PC-9 (cell line): ENCODE results near the gene TPM3. TPM values are rescaled to one million over a fixed set of nuclear protein-coding genes. Genes with fewer than 3 reads are reported as not detected.

ENCODE experiments used
- BruUV-seq: library from RNA; stranded (reverse); fragments of 400-500 nt; replicated peaks from 2 replicates; lab custom pipeline; 2021; lab: Mats Ljungman, UMichigan
- CTCF ChIA-PET: fragments of 300-600 bp; sonication (Branson Sonifier 250); formaldehyde crosslinking; loops from one replicate; lab custom pipeline; 2022; ENCODE audit warnings: antibody characterized with exemption; lab: Charles Lee
- POLR2A ChIA-PET: fragments of 300-600 bp; sonication (Branson Sonifier 250); formaldehyde crosslinking; loops from one replicate; lab custom pipeline; 2022; ENCODE audit warnings: antibody characterized with exemption; ENCODE audit not compliant: unreplicated experiment; lab: Charles Lee
- DNase-seq, 2 experiments: peaks; one replicate each; pipeline versions ENCODE4 v3.0.0 to v3.0.0-alpha.2; 2015 to 2022; ENCODE audit warnings: mixed read lengths in 1 of 2
- H2AFZ ChIP-seq: fragments of 200-600 bp; sonication (generic); 2 replicates; pipeline ENCODE4 v1.8.1; 2017; ENCODE audit warnings: antibody characterized with exemption
- H3F3A ChIP-seq: fragments of 200-600 bp; sonication (generic); 2 replicates; pipeline ENCODE4 v1.8.1; 2017; ENCODE audit warnings: antibody characterized with exemption, mild to moderate bottlenecking, low read depth; ENCODE audit not compliant: insufficient read depth
- H3K27ac ChIP-seq: fragments of 200-600 bp; sonication (generic); 2 replicates; pipeline ENCODE4 v1.6.1; 2016; ENCODE audit warnings: mixed run types
- H3K27me3 ChIP-seq: fragments of 200-600 bp; sonication (generic); 2 replicates; pipeline ENCODE4 v1.6.1; 2016; ENCODE audit warnings: low read depth, mixed run types; ENCODE audit not compliant: insufficient read depth
- H3K36me3 ChIP-seq: fragments of 200-600 bp; sonication (generic); 2 replicates; pipeline ENCODE4 v1.6.1; 2016; ENCODE audit warnings: low read depth, mixed run types
- H3K4me1 ChIP-seq: fragments of 200-600 bp; sonication (generic); replicated peaks from 2 replicates; pipeline ENCODE4 v1.6.1; 2016; ENCODE audit warnings: mixed run types; ENCODE audit not compliant: insufficient read depth
- H3K4me2 ChIP-seq: fragments of 200-600 bp; sonication (generic); 2 replicates; pipeline ENCODE4 v1.6.1; 2017; ENCODE audit warnings: mixed run types
- H3K4me3 ChIP-seq: fragments of 200-600 bp; sonication (generic); 2 replicates; pipeline ENCODE4 v1.6.1; 2016; ENCODE audit warnings: mixed run types
- H3K79me2 ChIP-seq: fragments of 200-600 bp; sonication (generic); 2 replicates; pipeline ENCODE4 v1.6.1; 2017; ENCODE audit warnings: low read depth, mixed run types
- H3K9me2 ChIP-seq: fragments of 200-600 bp; sonication (generic); 2 replicates; pipeline ENCODE4 v1.8.1; 2017; ENCODE audit warnings: mild to moderate bottlenecking; ENCODE audit not compliant: insufficient read depth
- H3K9me3 ChIP-seq: fragments of 200-600 bp; sonication (generic); 2 replicates; pipeline ENCODE4 v1.8.1; 2016; ENCODE audit warnings: low read depth; ENCODE audit not compliant: insufficient read depth
- H4K20me1 ChIP-seq: fragments of 200-600 bp; sonication (generic); 2 replicates; pipeline ENCODE4 v1.8.1; 2017; ENCODE audit not compliant: insufficient read depth
- EZH2 ChIP-seq: fragments of 200-600 bp; sonication (generic); IDR thresholded peaks from 2 replicates; pipeline ENCODE4 v1.8.0; 2017; ENCODE audit warnings: antibody characterized with exemption, low read depth
- intact Hi-C: fragments of 100-400 bp; cut with micrococcal nuclease; formaldehyde crosslinking; loops from one replicate; pipeline ENCODE4 v1.10.0; 2022; ENCODE audit not compliant: unreplicated experiment
- total RNA-seq: library from RNA; stranded (reverse); gene quantifications from 2 replicates; pipeline ENCODE4 v1.2.3, GENCODE V29; 2021
- TF ChIP-seq, protein P1 (sequence below): fragments of 200-600 bp; sonication (generic); conservative IDR thresholded peaks from 2 replicates; pipeline ENCODE4 v1.6.1; 2017; ENCODE audit warnings: mixed run types, antibody characterized with exemption, mild to moderate bottlenecking, moderate library complexity

The TPM3 gene
- total RNA-seq, 1 experiment from 2014 or later = 491 TPM

DNA sequence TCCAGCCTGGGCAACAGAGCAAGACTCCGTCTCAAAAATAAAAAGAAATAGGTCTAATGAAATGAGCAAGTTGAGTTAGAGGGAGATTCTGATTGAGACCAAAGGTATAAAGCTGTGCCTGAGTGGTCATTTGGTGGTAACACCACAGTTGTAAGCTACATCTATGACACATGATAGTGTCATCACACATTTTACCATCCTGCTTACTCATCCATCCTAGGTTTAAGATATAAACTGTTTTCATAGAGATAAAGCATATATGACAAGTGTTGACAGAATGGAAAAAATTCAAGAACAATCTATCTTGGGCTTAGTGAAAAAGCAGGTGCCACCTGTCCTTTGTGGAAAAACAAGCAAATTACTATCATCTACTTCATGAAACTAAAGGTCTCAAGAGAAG, 21.4 kb upstream of the TPM3 start:
- BruUV-seq = no TSS peak

DNA sequence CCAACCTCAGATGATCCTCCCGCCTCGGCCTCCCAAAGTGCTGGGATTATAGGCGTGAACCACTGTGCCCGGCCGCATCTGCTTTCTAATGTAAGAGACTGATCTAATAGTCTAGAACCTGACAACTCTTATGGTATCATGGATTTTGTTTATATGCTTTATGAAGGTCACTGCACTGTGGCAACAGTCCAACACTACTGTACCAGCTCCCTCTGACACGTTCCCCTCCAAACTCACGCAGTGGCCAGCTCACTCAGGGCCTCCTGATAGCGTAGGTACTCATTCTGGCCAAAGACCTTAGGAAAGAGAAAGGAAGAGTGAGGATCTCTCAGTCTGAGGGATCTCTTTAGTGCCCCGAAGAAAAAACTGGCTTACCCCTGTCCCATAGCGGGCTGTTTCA, 20.2 kb upstream of the TPM3 start:
- POLR2A ChIA-PET = interaction anchor here (0.5 kb wide), 1 partner anchor 883 kb away, joined by 16 read pairs; no protein-coding TSS in a partner anchor
- H3F3A ChIP-seq = peaks cover 42% of the 10 kb centered on the region
- no TSS peak for BruUV-seq
- CTCF ChIA-PET = no interaction called here
- intact Hi-C loops = no loop called here
- H3K27ac ChIP-seq = no peak overlapping the region
- no peaks in the 10 kb centered on the region for H3K27me3 ChIP-seq
- peaks cover 19% of the 10 kb centered on the region for H3K79me2 ChIP-seq
- peaks cover 13% of the 10 kb centered on the region for H4K20me1 ChIP-seq
- TF ChIP-seq EZH2 = no peak
- TF ChIP-seq, protein P1, sequence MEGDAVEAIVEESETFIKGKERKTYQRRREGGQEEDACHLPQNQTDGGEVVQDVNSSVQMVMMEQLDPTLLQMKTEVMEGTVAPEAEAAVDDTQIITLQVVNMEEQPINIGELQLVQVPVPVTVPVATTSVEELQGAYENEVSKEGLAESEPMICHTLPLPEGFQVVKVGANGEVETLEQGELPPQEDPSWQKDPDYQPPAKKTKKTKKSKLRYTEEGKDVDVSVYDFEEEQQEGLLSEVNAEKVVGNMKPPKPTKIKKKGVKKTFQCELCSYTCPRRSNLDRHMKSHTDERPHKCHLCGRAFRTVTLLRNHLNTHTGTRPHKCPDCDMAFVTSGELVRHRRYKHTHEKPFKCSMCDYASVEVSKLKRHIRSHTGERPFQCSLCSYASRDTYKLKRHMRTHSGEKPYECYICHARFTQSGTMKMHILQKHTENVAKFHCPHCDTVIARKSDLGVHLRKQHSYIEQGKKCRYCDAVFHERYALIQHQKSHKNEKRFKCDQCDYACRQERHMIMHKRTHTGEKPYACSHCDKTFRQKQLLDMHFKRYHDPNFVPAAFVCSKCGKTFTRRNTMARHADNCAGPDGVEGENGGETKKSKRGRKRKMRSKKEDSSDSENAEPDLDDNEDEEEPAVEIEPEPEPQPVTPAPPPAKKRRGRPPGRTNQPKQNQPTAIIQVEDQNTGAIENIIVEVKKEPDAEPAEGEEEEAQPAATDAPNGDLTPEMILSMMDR = no peak
- H3K4me3 ChIP-seq = no peak overlapping the region
- no peak for DNase-seq
- no peak overlapping the region for H3K4me2 ChIP-seq
- H2AFZ ChIP-seq = no peak overlapping the region
- no peaks in the 10 kb centered on the region for H3K4me1 ChIP-seq
- H3K9me3 ChIP-seq = no peaks in the 10 kb centered on the region
- peaks cover 25% of the 10 kb centered on the region for H3K36me3 ChIP-seq
- H3K9me2 ChIP-seq = no peaks in the 10 kb centered on the region

More for the DNA sequence above, 21.4 kb upstream of the TPM3 start:
- H3K27ac ChIP-seq = no peak overlapping the region
- H4K20me1 ChIP-seq = peaks cover 9% of the 10 kb centered on the region; the same call in 1 of the 2 replicates
- peaks cover 38% of the 10 kb centered on the region for H3F3A ChIP-seq
- ChIA-PET CTCF (no interaction called here), POLR2A (no interaction called here)
- H3K4me1 ChIP-seq = peaks cover 4% of the 10 kb centered on the region
- intact Hi-C loops = no loop called here
- H3K4me3 ChIP-seq = no peak overlapping the region
- H3K27me3 ChIP-seq = no peaks in the 10 kb centered on the region
- DNase-seq = no peak
- H3K36me3 ChIP-seq = peaks cover 37% of the 10 kb centered on the region
- no peaks in the 10 kb centered on the region for H3K9me3 ChIP-seq
- TF ChIP-seq, protein P1 = no peak
- H3K4me2 ChIP-seq = no peak overlapping the region
- no peak overlapping the region for H2AFZ ChIP-seq
- no peaks in the 10 kb centered on the region for H3K9me2 ChIP-seq
- peaks cover 31% of the 10 kb centered on the region for H3K79me2 ChIP-seq

DNA sequence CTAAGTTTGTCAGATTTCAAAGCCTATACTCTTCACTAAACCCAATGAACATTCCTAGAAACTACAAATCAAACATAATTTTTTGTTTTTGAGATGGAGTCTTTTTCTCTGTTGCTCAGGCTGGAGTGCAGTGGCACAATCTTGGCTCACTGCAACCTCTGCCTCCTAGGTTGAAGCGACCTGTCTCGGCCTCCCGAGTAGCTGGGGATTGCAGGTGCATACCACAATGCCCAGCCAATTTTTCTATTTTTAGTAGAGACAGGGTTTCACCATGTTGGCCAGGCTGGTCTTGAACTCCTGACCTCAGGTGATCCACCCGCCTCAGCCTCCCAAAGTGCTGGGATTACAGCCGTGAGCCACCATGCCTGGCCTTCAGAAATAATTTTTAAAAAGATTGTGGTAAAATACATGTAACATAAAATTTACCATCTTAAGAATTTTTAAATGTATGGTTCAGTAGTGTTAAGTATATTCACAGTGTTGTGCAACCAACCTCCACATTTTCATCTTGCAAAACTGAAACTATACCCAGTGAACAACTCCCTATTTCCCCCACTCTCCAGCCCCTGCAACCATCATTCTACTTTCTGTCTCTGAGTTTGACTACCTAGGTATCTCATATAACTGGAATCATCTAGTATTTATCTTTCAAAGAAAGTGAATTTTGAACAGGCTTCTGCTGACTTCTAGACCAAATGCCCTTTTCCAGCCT, 16.9 kb upstream of the TPM3 start:
- Histone ChIP-seq H3K4me2 (no peak overlapping the region), H4K20me1 (peaks cover 9% of the 10 kb centered on the region), H3K36me3 (peaks cover 17% of the 10 kb centered on the region), H2AFZ (no peak overlapping the region), H3K9me2 (no peaks in the 10 kb centered on the region), H3K4me3 (no peak overlapping the region), H3K27ac (no peak overlapping the region), H3K4me1 (no peaks in the 10 kb centered on the region), H3F3A (peaks cover 41% of the 10 kb centered on the region), H3K27me3 (no peaks in the 10 kb centered on the region), H3K9me3 (no peaks in the 10 kb centered on the region), H3K79me2 (0 out of 2 replicates have a peak, but pooled peaks cover under 1% of the 10 kb centered on the region)
- ChIA-PET CTCF (no interaction called here), POLR2A (interaction anchor here (0.7 kb wide), 1 partner anchor 252 kb away, joined by 6 read pairs; no protein-coding TSS in a partner anchor)
- no TSS peak for BruUV-seq
- TF ChIP-seq EZH2 = no peak
- TF ChIP-seq, protein P1 = no peak
- intact Hi-C loops = no loop called here
- no peak for DNase-seq
